Esophagus squamous epithelium (tissue), 5 donors: Measurements from ENCODE around the gene PHOX2A. TPM values are rescaled to one million over a fixed set of nuclear protein-coding genes. Genes with fewer than 3 reads are reported as not detected.

ENCODE experiments used
- DNase-seq: peaks from one replicate; lab custom pipeline; 2025; lab: John Stamatoyannopoulos, UW
- H3K27ac ChIP-seq, 4 donors: fragments of 200-600 bp; sonication (generic); one replicate each; pipeline ENCODE4 v1.5.1; 2016 to 2019; ENCODE audit warnings: mild to moderate bottlenecking in 1 of 4
- H3K27me3 ChIP-seq, 4 donors: fragments of 200-600 bp; sonication (generic); 1 replicate in 3 of 4; 2 replicates in 1 of 4; pipeline versions ENCODE4 v1.5.1 to v1.6.0; 2017 to 2021; ENCODE audit warnings: antibody characterized with exemption in 1 of 4
- H3K36me3 ChIP-seq, 3 donors: fragments of 200-600 bp; sonication (generic); one replicate each; pipeline ENCODE4 v1.5.1; 2016 to 2019
- H3K4me1 ChIP-seq, 3 donors: fragments of 200-600 bp; sonication (generic); one replicate each; pipeline ENCODE4 v1.5.1; 2017 to 2019
- H3K4me3 ChIP-seq, 4 donors: fragments of 200-600 bp; sonication (generic); 1 replicate in 3 of 4; 2 replicates in 1 of 4; pipeline ENCODE4 v1.5.1; 2016 to 2019; ENCODE audit warnings: mild to moderate bottlenecking in 2 of 4, moderate library complexity in 1 of 4
- H3K9me3 ChIP-seq, 3 donors: fragments of 200-600 bp; sonication (generic); one replicate each; pipeline ENCODE4 v1.5.1; 2016 to 2019
- POLR2A ChIP-seq, 4 donors: fragments of 450-650 bp; IDR thresholded peaks; one replicate each; pipeline ENCODE4 v1.6.1; 2017; ENCODE audit warnings: antibody characterized with exemption in 4 of 4, mild to moderate bottlenecking in 4 of 4, moderate library complexity in 3 of 4
- WGBS, 2 donors: methylation state at CpG; one replicate each; pipeline ENCODE4 v1.1.5; 2018; 5-methylcytosine and 5-hydroxymethylcytosine counted together
- intact Hi-C: fragments of 100-400 bp; cut with DNase I; formaldehyde crosslinking; loops from one replicate; pipeline ENCODE4 v1.15.0; 2022
- total RNA-seq, 4 donors: library from RNA; depleted of rRNA; stranded (reverse); fragments of >200 nt; gene quantifications; one replicate each; pipeline ENCODE4 v1.1.0, GENCODE V29; 2016
- TF ChIP-seq, protein P1 (sequence below), 6 experiments: fragments of 450-650 bp in 4 of 6; fragments of 200-600 bp in 2 of 6; sonication (generic) in 2 of 6; IDR thresholded peaks; one replicate each; pipeline ENCODE4 v1.5.1; 2016 to 2019; ENCODE audit warnings: antibody characterized with exemption in 6 of 6, mild to moderate bottlenecking in 4 of 6, moderate library complexity in 4 of 6
- donor health status: DM: yes; HTN: yes; CAD: no.

PHOX2A gene
- total RNA-seq, 4 donors from 2014 or later = not detected

DNA sequence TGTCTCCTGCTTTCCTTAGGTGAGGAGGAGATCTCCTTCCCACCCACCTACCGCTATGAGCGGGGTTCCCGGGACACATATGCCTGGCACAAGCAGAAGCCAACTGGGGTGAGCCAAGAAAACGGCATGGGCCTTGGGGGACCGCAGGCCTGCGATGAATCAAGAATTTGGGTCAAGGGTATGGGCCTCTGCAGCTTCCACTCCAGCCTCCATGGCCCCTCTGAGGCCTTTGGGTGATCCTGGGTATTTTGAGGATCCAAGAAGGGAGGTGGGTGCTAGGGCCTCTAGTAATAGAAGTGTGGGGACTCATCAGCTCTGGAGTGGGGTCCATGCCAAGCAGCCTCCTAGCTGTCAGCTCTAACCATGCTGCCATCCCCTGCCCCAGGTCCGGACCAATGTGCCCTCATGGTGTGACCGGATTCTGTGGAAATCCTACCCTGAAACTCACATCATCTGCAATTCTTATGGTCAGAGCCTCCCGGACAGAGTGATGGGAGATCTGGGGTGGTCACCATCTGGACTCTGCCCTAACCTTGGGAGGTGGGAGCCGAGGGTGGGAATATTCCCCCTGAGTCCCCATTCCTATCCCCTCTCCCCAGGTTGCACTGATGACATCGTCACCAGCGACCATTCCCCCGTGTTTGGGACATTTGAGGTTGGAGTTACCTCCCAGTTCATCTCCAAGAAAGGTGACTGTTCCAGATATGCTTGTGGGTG is 10.8 kb downstream of the PHOX2A start:
- no peaks in the 10 kb centered on the region for H3K9me3 ChIP-seq
- no peak for DNase-seq
- H3K27ac ChIP-seq = no peak overlapping the region
- peaks cover 65 to 100% (median 67%) of the 10 kb centered on the region in 3 donors for H3K36me3 ChIP-seq
- intact Hi-C loops = no loop called here
- WGBS, 2 donors = 80 to 81% methylated on average over 4 to 5 of the region's 13 CpGs
- peaks cover 4 to 35% (median 5%) of the 10 kb centered on the region in 3 donors for H3K4me1 ChIP-seq
- TF ChIP-seq POLR2A (IDR thresholded peaks at IDR 0.05) = no peak
- TF ChIP-seq, protein P1, sequence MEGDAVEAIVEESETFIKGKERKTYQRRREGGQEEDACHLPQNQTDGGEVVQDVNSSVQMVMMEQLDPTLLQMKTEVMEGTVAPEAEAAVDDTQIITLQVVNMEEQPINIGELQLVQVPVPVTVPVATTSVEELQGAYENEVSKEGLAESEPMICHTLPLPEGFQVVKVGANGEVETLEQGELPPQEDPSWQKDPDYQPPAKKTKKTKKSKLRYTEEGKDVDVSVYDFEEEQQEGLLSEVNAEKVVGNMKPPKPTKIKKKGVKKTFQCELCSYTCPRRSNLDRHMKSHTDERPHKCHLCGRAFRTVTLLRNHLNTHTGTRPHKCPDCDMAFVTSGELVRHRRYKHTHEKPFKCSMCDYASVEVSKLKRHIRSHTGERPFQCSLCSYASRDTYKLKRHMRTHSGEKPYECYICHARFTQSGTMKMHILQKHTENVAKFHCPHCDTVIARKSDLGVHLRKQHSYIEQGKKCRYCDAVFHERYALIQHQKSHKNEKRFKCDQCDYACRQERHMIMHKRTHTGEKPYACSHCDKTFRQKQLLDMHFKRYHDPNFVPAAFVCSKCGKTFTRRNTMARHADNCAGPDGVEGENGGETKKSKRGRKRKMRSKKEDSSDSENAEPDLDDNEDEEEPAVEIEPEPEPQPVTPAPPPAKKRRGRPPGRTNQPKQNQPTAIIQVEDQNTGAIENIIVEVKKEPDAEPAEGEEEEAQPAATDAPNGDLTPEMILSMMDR (IDR thresholded peaks at IDR 0.05) = no peak
- H3K27me3 ChIP-seq = no peaks in the 10 kb centered on the region
- no peak overlapping the region for H3K4me3 ChIP-seq

DNA sequence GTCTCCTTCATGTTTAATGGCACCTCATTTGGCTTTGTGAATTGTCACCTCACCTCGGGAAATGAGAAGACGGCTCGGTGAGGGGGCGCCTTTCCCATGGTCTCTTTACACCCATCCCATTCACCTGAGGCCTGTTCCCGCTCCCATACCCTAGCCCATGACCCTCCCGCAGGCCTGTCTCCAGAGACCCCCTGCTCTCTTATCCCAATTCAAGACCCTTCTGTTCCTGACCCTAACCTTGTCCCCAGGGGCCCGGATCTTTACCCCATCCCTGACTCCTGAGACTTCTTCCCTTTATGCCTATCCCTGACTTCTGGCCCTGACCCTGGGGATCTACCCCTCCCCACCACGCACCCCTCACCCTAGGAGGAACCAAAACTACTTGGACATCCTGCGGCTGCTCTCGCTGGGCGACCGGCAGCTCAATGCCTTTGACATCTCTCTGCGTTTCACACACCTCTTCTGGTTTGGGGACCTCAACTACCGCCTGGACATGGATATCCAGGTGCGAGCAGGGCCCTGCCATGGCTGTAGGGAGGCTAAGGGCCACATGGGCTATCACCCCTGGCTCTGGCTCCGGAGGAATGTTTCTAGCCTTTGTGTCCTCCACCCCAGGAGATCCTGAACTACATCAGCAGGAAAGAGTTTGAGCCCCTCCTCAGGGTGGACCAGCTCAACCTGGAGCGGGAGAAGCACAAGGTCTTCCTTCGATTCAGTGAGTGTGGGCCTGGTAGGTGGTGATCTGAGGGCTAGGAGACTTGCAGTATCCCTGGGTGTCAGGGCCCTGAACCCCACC is 11.5 kb downstream of the PHOX2A start:
- no peak overlapping the region for H3K4me3 ChIP-seq
- H3K27me3 ChIP-seq = no peaks in the 10 kb centered on the region
- TF ChIP-seq POLR2A (IDR thresholded peaks at IDR 0.05) = no peak
- TF ChIP-seq, protein P1 (IDR thresholded peaks at IDR 0.05) = no peak
- no peak for DNase-seq
- no peaks in the 10 kb centered on the region for H3K9me3 ChIP-seq
- no peak overlapping the region for H3K27ac ChIP-seq
- peaks cover 64 to 100% (median 70%) of the 10 kb centered on the region in 3 donors for H3K36me3 ChIP-seq
- intact Hi-C loops = no loop called here
- 89 to 93% methylated on average over 14 to 16 of the region's 18 CpGs for WGBS, 2 donors
- peaks cover 3 to 35% (median 5%) of the 10 kb centered on the region in 3 donors for H3K4me1 ChIP-seq

DNA sequence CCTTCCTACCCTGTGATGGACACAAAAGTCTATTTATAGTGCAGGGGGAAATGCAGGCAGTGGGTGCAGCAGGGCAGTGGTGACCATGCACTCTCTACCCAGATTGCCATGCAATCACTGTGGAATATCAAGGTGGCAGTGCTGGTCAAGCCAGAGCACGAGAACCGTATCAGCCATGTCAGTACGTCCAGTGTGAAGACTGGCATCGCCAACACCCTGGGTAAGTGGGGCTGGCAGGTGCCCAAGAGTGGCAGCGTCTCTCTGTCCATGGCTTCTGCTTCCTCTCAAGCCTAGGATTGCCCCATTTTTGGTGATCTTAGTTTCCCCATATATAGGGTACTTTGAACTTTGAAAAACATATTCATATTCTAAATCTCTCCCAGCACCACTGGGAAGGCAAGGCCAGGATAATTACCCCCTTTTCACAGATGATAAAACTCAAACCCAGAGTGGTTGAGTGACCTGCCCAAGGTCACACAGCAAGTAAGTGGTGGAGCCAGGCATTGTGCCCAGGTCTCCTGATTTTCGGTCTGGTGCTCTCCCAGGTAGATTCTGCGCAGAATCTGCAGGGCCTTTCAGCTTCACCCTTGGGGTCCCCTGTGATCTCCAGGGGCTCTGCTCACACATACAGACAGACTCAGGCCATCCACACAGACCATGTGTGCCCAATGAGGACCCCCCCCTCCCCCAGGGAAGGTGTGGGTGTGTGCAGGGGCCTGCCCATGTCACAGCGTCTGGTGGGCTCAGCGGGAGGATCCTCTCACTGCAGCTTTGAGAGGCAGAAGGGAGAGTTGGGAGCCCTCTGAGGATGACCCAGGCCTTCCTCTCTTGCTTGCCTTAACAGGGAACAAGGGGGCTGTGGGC is 12.3 kb downstream of the PHOX2A start:
- no peaks in the 10 kb centered on the region for H3K9me3 ChIP-seq
- WGBS, 2 donors = 80 to 88% methylated on average over 4 to 8 of the region's 9 CpGs
- no peak for DNase-seq
- no peak for TF ChIP-seq POLR2A (IDR thresholded peaks at IDR 0.05)
- TF ChIP-seq, protein P1 (IDR thresholded peaks at IDR 0.05) = no peak
- H3K27me3 ChIP-seq = no peaks in the 10 kb centered on the region
- intact Hi-C loops = no loop called here
- H3K4me3 ChIP-seq = no peak overlapping the region
- H3K36me3 ChIP-seq = peaks cover 58 to 97% (median 61%) of the 10 kb centered on the region in 3 donors
- H3K27ac ChIP-seq = no peak overlapping the region
- H3K4me1 ChIP-seq = peaks cover 6 to 38% (median 8%) of the 10 kb centered on the region in 3 donors

DNA sequence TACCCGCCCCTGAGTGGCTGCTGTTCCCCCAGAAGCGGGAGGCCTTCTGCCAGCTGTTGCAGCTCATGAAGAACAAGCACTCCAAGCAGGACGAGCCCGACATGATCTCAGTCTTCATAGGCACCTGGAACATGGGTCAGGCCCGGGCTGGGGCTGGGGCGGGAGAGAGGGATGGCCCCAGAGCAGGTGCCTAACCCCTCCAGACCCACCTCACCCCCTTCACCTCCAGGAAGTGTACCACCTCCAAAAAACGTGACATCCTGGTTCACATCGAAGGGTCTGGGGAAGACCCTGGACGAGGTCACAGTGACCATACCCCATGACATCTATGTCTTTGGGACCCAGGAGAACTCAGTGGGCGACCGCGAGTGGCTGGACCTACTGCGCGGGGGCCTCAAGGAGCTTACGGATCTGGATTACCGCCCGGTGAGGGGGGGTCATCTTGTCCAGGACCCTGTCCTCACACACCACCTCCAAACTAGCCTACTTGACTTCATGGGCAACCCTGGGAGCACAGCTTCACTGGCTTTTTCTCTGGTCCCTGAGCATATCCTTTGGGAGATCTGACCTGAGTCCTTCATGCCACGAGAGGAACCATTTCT is 13.1 kb downstream of the PHOX2A start:
- 80 to 87% methylated on average over 6 to 9 of the region's 18 CpGs for WGBS, 2 donors
- Histone ChIP-seq H3K27me3 (no peaks in the 10 kb centered on the region), H3K27ac (no peak overlapping the region), H3K9me3 (no peaks in the 10 kb centered on the region), H3K36me3 (peaks cover 55 to 93% (median 60%) of the 10 kb centered on the region in 3 donors), H3K4me3 (no peak overlapping the region), H3K4me1 (peaks cover 6 to 38% (median 9%) of the 10 kb centered on the region in 3 donors)
- no peak for DNase-seq
- TF ChIP-seq, protein P1 (IDR thresholded peaks at IDR 0.05) = no peak
- TF ChIP-seq POLR2A (IDR thresholded peaks at IDR 0.05) = no peak
- intact Hi-C loops = no loop called here
